ENCODE data around the gene STIMATE. TPM values are rescaled to one million over a fixed set of nuclear protein-coding genes. Genes with fewer than 3 reads are reported as not detected.

STIMATE gene
- total and polyA plus RNA-seq, 2 donors from 2014 or later: 21.4 to 23.3 TPM

DNA sequence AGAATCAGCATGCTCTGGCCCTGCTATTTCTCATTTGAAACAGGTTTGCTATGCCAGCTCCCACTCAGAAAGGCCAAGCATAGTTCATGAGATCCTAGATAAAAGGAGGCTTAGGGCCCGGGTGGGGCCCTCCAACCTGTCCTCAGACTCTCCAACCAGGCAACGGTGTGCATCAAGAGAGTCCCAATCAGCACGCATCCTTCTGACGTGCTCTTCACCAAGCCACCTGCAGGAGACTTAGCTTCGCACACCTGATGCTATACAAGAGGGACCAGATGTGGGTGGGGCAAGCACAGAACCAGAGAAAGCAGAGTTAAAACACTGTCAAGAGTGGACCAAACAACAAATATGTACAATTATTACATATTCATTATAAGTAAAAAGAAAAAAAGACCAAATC lies 17.3 kb downstream of the STIMATE start:
- Histone ChIP-seq H3K9ac (ENCODE audit: low read length in 3 of 3) (no peak overlapping the region), H3K27ac (ENCODE audit: low read depth in 2 of 2, low read length in 2 of 2) (no peak overlapping the region), H3K27me3 (ENCODE audit: control insufficient read depth, insufficient read depth, low read length) (no peaks in the 10 kb centered on the region), H3K4me3 (ENCODE audit: low read length in 3 of 3) (no peak overlapping the region), H3K9me3 (ENCODE audit: control insufficient read depth in 2 of 3, insufficient read depth in 1 of 3, low read length in 3 of 3) (no peaks in the 10 kb centered on the region), H3K4me1 (ENCODE audit: control insufficient read depth in 2 of 3, insufficient read depth in 2 of 3, low read depth in 1 of 3, low read length in 3 of 3) (peaks cover 0 to 4% (median 0%) of the 10 kb centered on the region in 3 donors), H3K36me3 (ENCODE audit: control insufficient read depth in 2 of 3, insufficient read depth in 3 of 3, low read length in 3 of 3) (no peaks in the 10 kb centered on the region)
- intact Hi-C loops (cut with DNase I): no loop called here
- no peak for FAIRE-seq
- DNase-seq: no peak
- no peak for TF ChIP-seq CTCF (IDR thresholded peaks at IDR 0.05; ENCODE audit: borderline replicate concordance, extremely low read depth, insufficient read depth)

DNA sequence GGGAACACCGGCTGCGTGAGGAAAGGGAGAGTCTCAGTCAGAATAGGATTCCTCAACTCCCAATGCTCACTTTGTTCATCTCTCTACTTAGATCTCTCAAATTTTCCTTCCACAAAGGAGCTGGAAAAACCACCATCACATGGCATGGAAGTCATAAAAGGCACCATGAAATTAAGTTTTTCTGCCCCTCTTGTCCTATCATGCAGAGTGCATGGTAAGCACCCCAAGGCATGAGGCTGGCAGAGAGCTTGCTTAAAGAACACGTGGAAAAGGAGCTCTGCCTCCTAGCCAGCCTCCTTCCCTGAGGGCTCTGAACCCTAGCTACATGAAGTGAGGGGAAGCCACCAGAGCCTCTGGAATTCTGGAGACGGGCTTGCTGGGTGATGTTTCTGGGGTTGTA lies 17.8 kb downstream of the STIMATE start:
- H3K4me3 ChIP-seq (ENCODE audit: low read length in 3 of 3): no peak overlapping the region
- H3K27ac ChIP-seq (ENCODE audit: low read depth in 2 of 2, low read length in 2 of 2): no peak overlapping the region
- no peaks in the 10 kb centered on the region for H3K9me3 ChIP-seq (ENCODE audit: control insufficient read depth in 2 of 3, insufficient read depth in 1 of 3, low read length in 3 of 3)
- no peak overlapping the region for H3K9ac ChIP-seq (ENCODE audit: low read length in 3 of 3)
- peaks cover 0 to 4% (median 0%) of the 10 kb centered on the region in 3 donors for H3K4me1 ChIP-seq (ENCODE audit: control insufficient read depth in 2 of 3, insufficient read depth in 2 of 3, low read depth in 1 of 3, low read length in 3 of 3)
- H3K36me3 ChIP-seq (ENCODE audit: control insufficient read depth in 2 of 3, insufficient read depth in 3 of 3, low read length in 3 of 3): no peaks in the 10 kb centered on the region
- H3K27me3 ChIP-seq (ENCODE audit: control insufficient read depth, insufficient read depth, low read length): no peaks in the 10 kb centered on the region
- intact Hi-C loops (cut with DNase I): no loop called here
- no peak for FAIRE-seq
- no peak for TF ChIP-seq CTCF (IDR thresholded peaks at IDR 0.05; ENCODE audit: borderline replicate concordance, extremely low read depth, insufficient read depth)
- no peak for DNase-seq

GRCh38 chr3:52879090-52879489 lies 18.3 kb downstream of the STIMATE start:
- H3K27me3 ChIP-seq (ENCODE audit: control insufficient read depth, insufficient read depth, low read length): no peaks in the 10 kb centered on the region
- H3K36me3 ChIP-seq (ENCODE audit: control insufficient read depth in 2 of 3, insufficient read depth in 3 of 3, low read length in 3 of 3): no peaks in the 10 kb centered on the region
- DNase-seq (no peak), FAIRE-seq (no peak)
- peaks cover 0 to 4% (median 0%) of the 10 kb centered on the region in 3 donors for H3K4me1 ChIP-seq (ENCODE audit: control insufficient read depth in 2 of 3, insufficient read depth in 2 of 3, low read depth in 1 of 3, low read length in 3 of 3)
- H3K27ac ChIP-seq (ENCODE audit: low read depth in 2 of 2, low read length in 2 of 2): no peak overlapping the region
- no peaks in the 10 kb centered on the region for H3K9me3 ChIP-seq (ENCODE audit: control insufficient read depth in 2 of 3, insufficient read depth in 1 of 3, low read length in 3 of 3)
- no peak overlapping the region for H3K4me3 ChIP-seq (ENCODE audit: low read length in 3 of 3)
- TF ChIP-seq CTCF (IDR thresholded peaks at IDR 0.05; ENCODE audit: borderline replicate concordance, extremely low read depth, insufficient read depth): no peak
- intact Hi-C loops (cut with DNase I): no loop called here
- H3K9ac ChIP-seq (ENCODE audit: low read length in 3 of 3): no peak overlapping the region

- no peaks in the 10 kb centered on the region for H3K36me3 ChIP-seq (ENCODE audit: control insufficient read depth in 2 of 3, insufficient read depth in 3 of 3, low read length in 3 of 3)
- FAIRE-seq (no peak), DNase-seq (no peak)
- no peak for TF ChIP-seq CTCF (IDR thresholded peaks at IDR 0.05; ENCODE audit: borderline replicate concordance, extremely low read depth, insufficient read depth)
- peaks cover 0 to 4% (median 0%) of the 10 kb centered on the region in 3 donors for H3K4me1 ChIP-seq (ENCODE audit: control insufficient read depth in 2 of 3, insufficient read depth in 2 of 3, low read depth in 1 of 3, low read length in 3 of 3)
- H3K9me3 ChIP-seq (ENCODE audit: control insufficient read depth in 2 of 3, insufficient read depth in 1 of 3, low read length in 3 of 3): no peaks in the 10 kb centered on the region
- H3K4me3 ChIP-seq (ENCODE audit: low read length in 3 of 3): no peak overlapping the region
- H3K9ac ChIP-seq (ENCODE audit: low read length in 3 of 3): no peak overlapping the region
- intact Hi-C loops (cut with DNase I): no loop called here
- H3K27ac ChIP-seq (ENCODE audit: low read depth in 2 of 2, low read length in 2 of 2): no peak overlapping the region
- no peaks in the 10 kb centered on the region for H3K27me3 ChIP-seq (ENCODE audit: control insufficient read depth, insufficient read depth, low read length)
Measured at GRCh38 chr3:52877085-52877484, 20.3 kb downstream of the STIMATE start.

All from kidney (tissue), 14 donors.